ENCODE data around the gene BANF1. TPM values are rescaled to one million over a fixed set of nuclear protein-coding genes. Genes with fewer than 3 reads are reported as not detected.

The BANF1 gene
- total and polyA plus RNA-seq, 2 of the 13 experiments (the other 11 are each of a cell fraction or from before 2014, with no cell fraction given), result 40.5 to 86.5 TPM

GRCh38 chr11:66001942-66002647 is at the start of gene BANF1, which contains the start of gene EIF1AD (continued):
- TF ChIP-seq ZNF281 (CRISPR knock-in tag; IDR thresholded peaks at IDR 0.05; ENCODE audit: borderline replicate concordance) (0 out of 2 replicates have a peak, but pooled peaks have one; percentile 5), ETV6 (CRISPR knock-in tag; conservative IDR thresholded peaks at IDR 0.05) (peak; percentile 74), SMAD1 (CRISPR knock-in tag; IDR thresholded peaks at IDR 0.05; ENCODE audit: borderline replicate concordance, low read depth) (no peak; the same call in 1 of the 2 replicates), ZNF790 (CRISPR knock-in tag; IDR thresholded peaks at IDR 0.05; ENCODE audit: borderline replicate concordance) (peak; percentile 50; the same call in 1 of the 2 replicates), ZNF235 (CRISPR knock-in tag; IDR thresholded peaks at IDR 0.05; ENCODE audit: borderline replicate concordance) (no peak), TBX2 (CRISPR knock-in tag; IDR thresholded peaks at IDR 0.05; ENCODE audit: borderline replicate concordance) (peak; percentile 70; the same call in 1 of the 2 replicates), ZFY (CRISPR knock-in tag; IDR thresholded peaks at IDR 0.05) (peak; percentile 95), CBFB (CRISPR knock-in tag; IDR thresholded peaks at IDR 0.05) (peak; percentile 89), MAZ (IDR thresholded peaks at IDR 0.05; ENCODE audit: borderline replicate concordance, low read depth, low read length) (peak; percentile 88; the same call in 1 of the 2 replicates), MAZ (CRISPR knock-in tag; IDR thresholded peaks at IDR 0.05; ENCODE audit: low read depth) (0 out of 2 replicates have a peak, but pooled peaks have one; percentile 18), MATR3 (CRISPR knock-in tag; IDR thresholded peaks at IDR 0.05) (no peak), ZXDC (CRISPR knock-in tag; IDR thresholded peaks at IDR 0.05) (peak; percentile 73; the same call in 1 of the 2 replicates), ZSCAN22 (CRISPR knock-in tag; IDR thresholded peaks at IDR 0.05) (no peak), ZNF639 (CRISPR knock-in tag; conservative IDR thresholded peaks at IDR 0.05) (peak; percentile 97), ATF7 (IDR thresholded peaks at IDR 0.05) (no peak), ATF7 (CRISPR knock-in tag; IDR thresholded peaks at IDR 0.05) (peak; percentile 78; the same call in 1 of the 2 replicates), MTA3 (CRISPR knock-in tag; IDR thresholded peaks at IDR 0.05) (no peak), AHR (CRISPR knock-in tag; IDR thresholded peaks at IDR 0.05) (peak; percentile 91; the same call in 1 of the 2 replicates), REXO4 (CRISPR knock-in tag; IDR thresholded peaks at IDR 0.05; ENCODE audit: borderline replicate concordance) (no peak), ZNF816 (CRISPR knock-in tag; IDR thresholded peaks at IDR 0.05; ENCODE audit: borderline replicate concordance) (no peak; the same call in 1 of the 2 replicates), ZNF674 (CRISPR knock-in tag; IDR thresholded peaks at IDR 0.05; ENCODE audit: low read depth) (peak; percentile 67; the same call in 1 of the 2 replicates), YEATS2 (CRISPR knock-in tag; IDR thresholded peaks at IDR 0.05; ENCODE audit: borderline replicate concordance) (peak; percentile 97), TGIF2 (CRISPR knock-in tag; IDR thresholded peaks at IDR 0.05) (peak; percentile 98)

Data from HepG2 (cell line).